SKM-1 (cell line): ENCODE measurements around the gene TRAFD1.

ENCODE experiments used
- DNase-seq: peaks from one replicate; lab custom pipeline; 2025; ENCODE audit not compliant: unreplicated experiment; lab: John Stamatoyannopoulos, UW

Gene TRAFD1

DNA sequence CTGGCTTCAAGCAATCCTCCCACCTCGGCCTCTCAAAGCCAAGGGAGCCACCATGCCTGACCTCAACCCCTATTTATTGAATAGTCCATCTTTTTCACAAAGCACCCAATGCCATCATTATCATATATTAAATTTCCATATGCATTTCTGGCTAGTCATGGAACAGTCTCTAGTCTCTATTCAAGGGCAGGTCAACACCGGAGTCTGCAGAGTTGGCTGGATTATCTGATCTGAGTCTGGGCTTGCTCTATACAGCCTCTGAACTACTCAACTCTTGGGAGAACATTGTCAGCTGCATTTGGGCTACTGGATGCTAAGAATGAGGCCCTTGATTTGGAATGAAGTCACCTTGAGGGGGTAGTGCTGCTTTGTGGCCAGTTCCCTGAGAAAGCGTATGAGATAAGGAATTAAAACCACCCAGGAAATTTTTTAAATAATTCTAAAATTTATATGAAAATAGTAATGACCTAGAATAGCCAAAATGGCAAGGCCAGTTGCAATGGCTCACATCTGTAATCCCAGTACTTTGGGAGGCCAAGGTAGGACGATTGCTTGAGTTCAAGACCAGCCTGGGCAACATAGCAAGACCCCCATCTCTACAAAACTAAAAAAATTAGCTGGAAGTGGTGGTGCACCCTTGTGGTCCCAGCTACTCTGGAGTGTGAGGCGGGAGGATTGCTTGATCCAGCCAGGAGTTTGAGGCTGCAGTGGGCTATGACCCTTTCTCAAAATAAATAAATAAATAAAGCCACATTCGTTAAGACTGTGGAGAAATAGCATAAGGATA lies 9.9 kb upstream of the TRAFD1 start:
- no peak for DNase-seq

DNA sequence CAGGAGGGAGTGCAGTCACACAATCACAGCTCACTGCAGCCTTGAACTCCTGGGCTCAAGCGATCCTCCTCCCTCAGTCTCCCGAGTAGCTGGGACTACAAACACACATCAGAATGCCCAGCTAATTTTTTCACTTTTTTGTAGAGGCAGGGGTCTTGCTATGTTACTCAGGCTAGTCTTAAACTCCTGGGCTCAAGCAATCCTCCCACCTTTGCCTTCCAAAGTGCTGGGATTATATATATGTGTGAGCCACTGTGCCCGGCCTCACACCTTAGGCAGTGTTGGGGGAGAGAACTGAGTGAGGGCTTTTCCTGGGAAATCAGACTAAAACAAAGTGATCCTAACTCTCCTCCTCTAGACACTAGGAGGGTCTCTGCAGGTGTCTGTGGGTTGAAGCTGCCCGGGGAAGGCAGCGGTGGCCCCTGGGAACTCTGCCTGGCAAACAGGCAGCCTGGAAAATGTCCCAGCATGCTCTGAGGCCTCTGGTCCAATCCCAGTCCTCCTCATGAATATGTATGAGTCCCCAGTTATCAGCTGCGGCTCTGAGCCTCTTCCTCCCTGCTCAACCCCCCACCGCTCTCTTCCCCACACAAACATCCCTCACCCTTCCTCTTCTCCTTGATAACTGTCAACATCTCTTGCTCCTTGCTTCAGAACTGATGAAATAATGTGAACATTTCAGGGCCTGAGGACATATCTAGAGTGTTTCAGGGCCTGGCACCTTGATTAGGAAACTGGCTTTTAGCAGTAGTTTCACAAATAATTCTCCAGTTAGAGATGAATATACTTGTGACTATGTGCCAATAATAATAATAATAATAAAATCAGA lies 8.9 kb upstream of the TRAFD1 start:
- peak; percentile 51 for DNase-seq

- DNase-seq = no peak
These were observed 7.7 kb upstream of the TRAFD1 start for GRCh38 chr12:112117685-112118084.

DNA sequence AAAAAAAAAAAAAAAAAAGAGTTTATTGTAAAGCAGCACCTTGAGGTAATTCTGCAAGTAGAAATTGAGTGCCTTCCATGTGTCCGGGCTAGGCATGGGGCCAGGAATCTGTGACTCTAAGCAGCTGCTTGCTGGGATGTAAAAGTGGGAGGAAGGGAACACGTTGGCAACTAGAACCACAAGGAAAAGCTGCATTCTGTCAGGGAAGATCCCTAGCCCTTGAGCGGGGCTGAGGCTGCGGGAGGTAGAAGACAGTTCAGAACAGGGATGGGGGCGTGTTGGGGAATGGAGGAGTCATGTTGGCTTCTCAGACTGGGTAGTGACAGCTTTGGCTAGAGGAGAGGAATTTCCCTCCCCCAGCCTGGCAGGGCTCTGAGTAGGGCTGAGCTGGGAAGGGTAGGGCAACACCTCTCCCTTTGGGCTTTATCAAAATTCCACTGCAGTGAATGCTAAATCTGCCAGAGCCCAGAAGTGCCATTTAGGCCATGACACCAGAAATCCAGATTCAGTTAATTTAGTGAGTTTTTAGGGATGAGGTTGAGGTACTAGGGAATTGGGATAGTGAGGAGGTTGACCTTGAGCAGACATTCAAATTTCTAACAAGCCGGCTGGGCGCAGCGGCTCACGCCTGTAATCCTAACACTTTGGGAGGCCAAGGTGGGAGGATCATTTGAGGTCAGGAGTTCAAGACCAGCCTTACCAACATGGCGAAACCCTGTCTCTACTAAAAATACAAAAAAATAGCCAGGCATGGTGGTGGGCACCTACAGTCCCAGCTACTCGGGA lies 3.4 kb upstream of the TRAFD1 start:
- DNase-seq = no peak

DNA sequence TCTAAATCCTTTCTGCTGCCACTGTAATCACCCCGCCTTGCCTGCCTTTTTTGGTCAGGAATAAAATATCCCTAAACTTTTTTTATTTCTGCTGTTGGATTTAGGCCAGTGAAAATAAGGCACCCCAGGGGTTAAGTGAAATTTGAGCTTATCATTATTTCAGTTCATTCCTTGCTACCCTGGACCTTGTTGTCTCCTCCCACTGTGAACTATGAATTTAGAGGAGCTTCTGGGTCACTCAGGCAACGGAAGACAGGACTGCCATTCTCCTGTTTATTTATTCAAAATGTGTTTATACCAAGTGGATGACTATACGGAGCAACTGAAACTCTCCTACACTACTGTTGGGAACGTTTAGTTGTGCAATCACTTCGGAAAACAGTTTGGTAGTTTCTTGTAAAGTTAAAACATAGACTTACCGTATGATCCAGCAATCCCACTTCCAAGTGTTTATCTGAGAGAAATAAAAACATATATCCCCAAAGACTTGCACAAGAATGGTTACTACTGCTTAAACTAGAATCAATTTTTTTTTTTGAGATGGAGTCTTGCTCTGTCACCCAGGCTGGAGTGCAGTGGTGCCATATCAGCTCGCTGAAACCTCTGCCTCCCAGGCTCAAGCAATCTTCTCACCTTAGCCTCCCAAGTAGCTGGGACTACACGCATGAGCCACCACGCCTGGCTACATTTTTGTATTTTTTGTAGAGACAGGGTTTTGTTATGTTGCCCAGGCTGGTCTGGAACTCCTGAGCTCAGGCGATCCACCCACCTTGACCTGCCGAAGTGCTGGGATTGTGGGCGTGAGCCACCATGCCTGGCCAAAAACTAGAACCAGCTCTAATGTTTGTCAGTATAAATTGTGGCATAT lies 2.3 kb upstream of the TRAFD1 start:
- no peak for DNase-seq

DNA sequence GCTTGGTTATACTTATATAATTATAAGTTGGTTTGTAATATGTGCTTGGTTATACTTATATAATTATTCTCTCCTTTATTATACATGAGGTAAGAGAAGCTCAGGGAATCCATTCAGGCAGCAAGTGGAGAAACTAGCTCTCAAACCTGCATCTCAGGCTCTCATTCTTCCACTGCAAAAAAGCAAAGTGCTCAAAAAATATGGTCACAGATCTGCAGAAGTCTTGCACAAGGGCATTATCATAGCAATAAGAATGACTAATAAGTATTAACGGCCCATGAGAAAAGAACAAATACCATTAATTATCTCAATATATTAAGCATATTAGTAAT lies 476 bp upstream of the TRAFD1 start:
- no peak for DNase-seq

DNA sequence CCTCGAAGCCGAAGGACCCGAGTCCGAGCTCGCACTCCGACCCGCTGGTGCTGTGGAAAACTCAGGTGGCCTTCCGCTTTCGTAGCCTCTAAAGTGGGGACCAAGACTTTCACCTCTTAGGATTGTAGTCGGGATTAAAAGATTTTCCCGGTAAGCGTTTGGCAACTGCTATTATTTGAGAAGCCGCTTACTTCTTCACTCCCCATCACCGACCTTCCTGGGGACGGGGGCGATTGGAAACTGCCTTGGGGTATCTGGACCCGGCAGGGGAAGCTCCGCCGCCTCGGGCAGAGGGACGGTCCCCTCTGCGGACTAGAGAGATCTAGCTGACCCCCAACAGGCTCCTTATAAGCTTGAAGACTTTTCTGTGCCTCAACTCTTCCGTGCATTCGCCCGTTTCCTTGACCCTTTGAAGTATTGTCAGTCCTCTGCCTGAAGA lies 659 bp downstream of the TRAFD1 start:
- DNase-seq = no peak

DNA sequence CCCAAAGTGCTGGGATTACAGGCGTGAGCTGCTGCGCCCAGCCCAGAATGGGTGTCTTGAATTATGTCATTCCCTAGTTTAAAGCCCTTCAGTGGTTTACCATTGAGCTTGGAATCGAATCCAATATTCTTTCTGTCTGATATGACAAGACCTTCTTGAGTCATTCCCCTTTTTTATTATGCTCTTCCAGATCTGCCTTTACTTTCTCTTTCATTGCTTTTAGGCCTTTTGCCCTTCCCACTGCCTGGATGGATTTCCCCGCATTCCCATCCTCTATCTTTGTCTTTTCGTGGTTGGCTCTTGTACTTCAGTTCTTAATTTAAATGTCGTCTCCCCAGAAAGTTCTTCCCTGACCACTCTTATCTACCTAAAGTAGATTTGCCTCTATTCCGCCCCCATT lies 1.6 kb downstream of the TRAFD1 start:
- no peak for DNase-seq

DNA sequence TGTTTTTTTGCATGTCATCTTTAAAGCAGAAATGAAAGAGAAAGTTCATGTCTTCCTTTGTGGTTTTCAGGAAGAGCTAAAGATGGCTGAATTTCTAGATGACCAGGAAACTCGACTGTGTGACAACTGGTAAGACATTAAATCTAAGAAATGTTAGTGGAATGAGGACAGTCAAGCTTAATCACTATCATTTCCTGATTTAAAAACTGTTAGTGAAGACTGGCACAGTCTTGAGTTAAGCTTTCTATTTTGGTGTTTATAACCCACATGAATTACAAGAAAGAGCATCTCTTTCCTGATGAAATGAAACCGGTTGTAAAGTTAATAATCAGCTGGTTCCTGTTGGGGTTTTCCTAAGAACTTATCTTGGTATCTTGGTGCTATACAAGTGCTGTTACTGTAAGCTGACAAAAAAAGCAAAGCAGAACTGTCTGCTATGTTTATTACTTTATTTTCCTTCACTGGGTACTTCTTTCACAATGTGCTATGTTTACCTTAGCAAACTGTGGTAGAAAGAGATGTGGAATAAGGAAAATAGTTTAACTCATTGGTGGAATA lies 5.2 kb downstream of the TRAFD1 start:
- DNase-seq = no peak

DNA sequence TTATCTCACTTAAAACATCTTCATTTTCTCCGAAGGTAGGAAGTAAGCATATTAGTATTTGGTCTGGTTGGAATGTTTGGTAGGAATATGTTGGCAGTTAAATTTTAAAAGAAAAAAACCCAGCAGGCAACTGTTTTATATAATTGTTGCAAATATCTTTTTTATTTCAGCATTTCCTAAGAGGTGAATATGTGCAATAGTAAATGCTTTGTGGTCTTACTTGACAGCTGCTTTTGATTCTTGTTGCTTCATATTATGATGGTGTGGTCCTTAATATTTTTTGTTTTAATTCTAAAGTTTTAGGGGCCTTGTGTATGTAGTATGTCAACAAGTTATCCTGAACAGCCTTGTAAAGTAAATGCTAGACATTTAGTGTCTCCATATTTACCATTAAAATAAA lies 6.3 kb downstream of the TRAFD1 start:
- DNase-seq = no peak

GRCh38 chr12:112133418-112133817 lies 8.1 kb downstream of the TRAFD1 start:
- no peak for DNase-seq

GRCh38 chr12:112134731-112135130 lies 9.4 kb downstream of the TRAFD1 start:
- no peak for DNase-seq

- peak; percentile 5 for DNase-seq
These were observed 15.4 kb downstream of the TRAFD1 start for GRCh38 chr12:112140728-112141127.

GRCh38 chr12:112146123-112146522 lies 20.8 kb downstream of the TRAFD1 start:
- DNase-seq = no peak

GRCh38 chr12:112148031-112148513 lies 22.7 kb downstream of the TRAFD1 start:
- DNase-seq = no peak

GRCh38 chr12:112149596-112149995 lies 24.2 kb downstream of the TRAFD1 start:
- no peak for DNase-seq

DNA sequence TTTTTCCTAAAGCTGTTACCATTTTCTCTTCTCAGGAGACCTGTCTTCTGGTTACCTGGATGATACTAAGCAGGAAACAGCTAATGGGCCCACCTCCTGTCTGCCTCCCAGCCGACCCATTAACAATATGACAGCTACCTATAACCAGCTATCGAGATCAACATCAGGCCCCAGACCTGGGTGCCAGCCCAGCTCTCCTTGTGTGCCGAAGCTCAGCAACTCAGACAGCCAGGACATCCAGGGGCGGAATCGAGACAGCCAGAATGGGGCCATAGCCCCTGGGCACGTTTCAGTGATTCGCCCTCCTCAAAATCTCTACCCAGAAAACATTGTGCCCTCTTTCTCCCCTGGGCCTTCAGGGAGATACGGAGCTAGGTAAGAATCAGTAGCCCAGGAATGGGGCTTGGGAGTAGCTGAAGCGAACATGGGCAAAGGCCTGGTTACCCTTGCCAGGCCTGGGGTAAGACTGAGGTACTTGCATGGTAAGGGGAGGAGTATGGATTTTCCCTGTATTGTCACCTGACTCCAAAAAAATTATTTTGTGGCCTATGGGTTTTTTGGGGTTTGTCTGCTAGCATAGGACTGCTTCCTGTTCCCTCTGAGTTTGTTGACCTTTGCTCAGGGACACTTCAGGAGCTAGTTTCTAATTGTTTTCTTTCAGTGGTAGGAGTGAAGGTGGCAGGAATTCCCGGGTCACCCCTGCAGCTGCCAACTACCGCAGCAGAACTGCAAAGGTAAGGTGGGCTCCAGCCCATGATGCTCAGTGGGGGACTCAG lies 26.6 kb downstream of the TRAFD1 start:
- no peak for DNase-seq

- DNase-seq = no peak
These were observed 28.0 kb downstream of the TRAFD1 start for GRCh38 chr12:112153181-112153892.

DNA sequence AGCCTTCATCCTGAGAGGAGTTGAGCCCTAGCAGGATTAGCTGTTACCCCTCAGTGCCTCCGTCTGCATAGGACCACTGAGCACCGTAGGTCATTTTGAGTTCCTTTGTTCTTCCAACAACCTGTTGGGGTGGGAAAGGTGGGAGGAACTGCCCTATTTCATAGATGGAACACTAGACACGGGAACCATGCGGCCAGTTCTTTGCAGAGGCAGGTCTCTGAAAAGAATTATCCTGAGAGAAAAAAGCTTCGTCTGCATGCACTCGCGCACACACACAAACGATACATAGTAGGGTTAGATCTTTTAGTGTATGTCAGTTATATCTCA lies 28.5 kb downstream of the TRAFD1 start:
- DNase-seq = no peak
